Measurements from ENCODE around the gene DNPEP. TPM values are rescaled to one million over a fixed set of nuclear protein-coding genes. Genes with fewer than 3 reads are reported as not detected.

DNPEP gene
- total RNA-seq, 3 donors from 2014 or later (not counting 1 experiment from before 2014, with no cell fraction given), result 97.8 to 112 (median 103) TPM

DNA sequence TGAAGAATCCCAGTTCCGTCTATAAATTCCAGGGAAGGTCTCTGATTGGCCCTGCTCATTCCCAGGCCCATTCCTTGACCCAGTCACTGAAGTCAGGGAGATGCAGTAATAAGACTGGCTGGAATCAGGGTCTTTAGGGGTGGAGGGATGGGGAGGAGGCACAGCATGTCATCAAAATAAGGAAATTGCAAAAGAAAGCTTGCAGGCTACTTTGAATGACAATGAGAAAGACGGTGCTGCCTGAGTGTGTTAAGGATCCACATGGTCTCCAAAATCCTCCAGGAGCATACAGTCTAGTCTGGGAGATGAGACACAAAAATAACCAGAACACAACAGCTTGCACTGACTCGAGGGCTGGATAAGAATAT is 28.5 kb upstream of the DNPEP start:
- WGBS (ENCODE audit: insufficient coverage), result 22% methylated on average over 2 of the region's 3 CpGs
- ATAC-seq (no peak), DNase-seq (no peak)
- Mint-ChIP-seq H3K36me3 (no peaks in the 10 kb centered on the region), H3K9me3 (no peaks in the 10 kb centered on the region), H3K4me1 (peaks cover 0 to 6% of the 10 kb centered on the region in 2 donors), H3K4me3 (no peak overlapping the region), H3K27me3 (ENCODE audit: low read depth in 2 of 2) (peaks cover 27 to 40% of the 10 kb centered on the region in 2 donors), H3K27ac (no peak overlapping the region)
- TF ChIP-seq, protein P1, sequence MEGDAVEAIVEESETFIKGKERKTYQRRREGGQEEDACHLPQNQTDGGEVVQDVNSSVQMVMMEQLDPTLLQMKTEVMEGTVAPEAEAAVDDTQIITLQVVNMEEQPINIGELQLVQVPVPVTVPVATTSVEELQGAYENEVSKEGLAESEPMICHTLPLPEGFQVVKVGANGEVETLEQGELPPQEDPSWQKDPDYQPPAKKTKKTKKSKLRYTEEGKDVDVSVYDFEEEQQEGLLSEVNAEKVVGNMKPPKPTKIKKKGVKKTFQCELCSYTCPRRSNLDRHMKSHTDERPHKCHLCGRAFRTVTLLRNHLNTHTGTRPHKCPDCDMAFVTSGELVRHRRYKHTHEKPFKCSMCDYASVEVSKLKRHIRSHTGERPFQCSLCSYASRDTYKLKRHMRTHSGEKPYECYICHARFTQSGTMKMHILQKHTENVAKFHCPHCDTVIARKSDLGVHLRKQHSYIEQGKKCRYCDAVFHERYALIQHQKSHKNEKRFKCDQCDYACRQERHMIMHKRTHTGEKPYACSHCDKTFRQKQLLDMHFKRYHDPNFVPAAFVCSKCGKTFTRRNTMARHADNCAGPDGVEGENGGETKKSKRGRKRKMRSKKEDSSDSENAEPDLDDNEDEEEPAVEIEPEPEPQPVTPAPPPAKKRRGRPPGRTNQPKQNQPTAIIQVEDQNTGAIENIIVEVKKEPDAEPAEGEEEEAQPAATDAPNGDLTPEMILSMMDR (IDR thresholded peaks at IDR 0.05), result no peak
- Histone ChIP-seq H3K4me3 (ENCODE audit: low read length) (no peak overlapping the region), H3K36me3 (ENCODE audit: control insufficient read depth, insufficient read depth, low read length) (no peaks in the 10 kb centered on the region), H3K9me3 (ENCODE audit: control insufficient read depth, insufficient read depth, low read length) (peaks cover 2% of the 10 kb centered on the region), H3K27me3 (ENCODE audit: control insufficient read depth, insufficient read depth, low read length) (peaks cover 8% of the 10 kb centered on the region), H3K4me1 (ENCODE audit: control insufficient read depth, insufficient read depth, low read length) (no peaks in the 10 kb centered on the region), H3K27ac (ENCODE audit: low read length) (no peak overlapping the region)
- intact Hi-C loops (cut with micrococcal nuclease), result no loop called here

DNA sequence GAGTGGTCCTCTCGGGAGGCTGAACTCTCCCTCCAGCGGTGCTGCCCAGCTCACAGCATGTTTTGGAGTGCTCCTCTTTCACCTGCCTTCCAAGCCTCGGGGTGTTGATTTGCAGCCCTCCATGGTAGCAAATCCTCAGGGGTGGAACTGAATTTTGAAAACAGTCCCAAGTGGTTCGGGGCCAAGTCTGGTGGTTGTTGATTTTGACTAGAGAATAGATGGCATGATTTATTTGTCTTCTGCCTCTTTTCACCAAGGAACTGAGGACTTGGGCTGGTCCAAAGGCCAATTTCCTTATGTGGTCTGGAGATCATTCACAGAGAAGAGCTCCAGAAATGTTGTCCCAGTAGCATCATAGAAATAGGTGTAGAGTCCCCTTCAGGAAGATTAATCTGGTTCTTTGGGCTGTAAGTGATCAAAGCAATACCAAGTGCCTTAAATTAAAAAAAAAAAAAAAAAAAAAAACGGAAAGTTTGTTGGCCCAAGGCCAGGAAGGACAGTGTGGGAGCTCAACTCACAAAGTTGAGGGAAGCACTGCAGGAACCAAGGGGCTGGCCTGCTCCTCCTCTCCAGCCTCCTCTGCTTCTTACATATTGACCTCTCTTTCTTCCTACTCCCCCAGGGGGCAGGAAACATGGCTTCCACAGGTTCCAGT is 28.0 kb upstream of the DNPEP start:
- intact Hi-C loops (cut with micrococcal nuclease), result no loop called here

DNA sequence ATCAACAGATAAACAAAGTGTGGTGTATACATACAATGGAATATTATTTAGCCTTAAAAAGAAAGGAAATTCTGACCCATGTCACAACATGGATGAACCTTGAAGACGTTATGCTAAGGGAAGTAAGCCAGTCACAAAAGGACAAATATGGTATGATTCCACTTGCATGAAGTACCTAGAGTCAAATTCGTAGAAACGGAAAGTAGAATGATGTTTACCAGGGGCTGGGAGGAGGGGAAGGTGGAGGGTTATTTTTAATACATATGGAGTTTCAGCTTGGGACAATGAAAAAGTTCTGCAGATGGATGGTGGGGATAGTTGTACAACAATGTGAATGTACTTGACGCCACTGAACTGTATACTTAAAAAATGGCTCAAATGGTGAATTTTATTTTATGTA is 27.1 kb upstream of the DNPEP start:
- peaks cover 8% of the 10 kb centered on the region for H3K27me3 ChIP-seq (ENCODE audit: control insufficient read depth, insufficient read depth, low read length)
- intact Hi-C loops (cut with micrococcal nuclease), result no loop called here
- H3K27ac ChIP-seq (ENCODE audit: low read length), result no peak overlapping the region
- ATAC-seq (no peak), DNase-seq (no peak)
- WGBS (ENCODE audit: insufficient coverage), result 84% methylated on average over 4 of the region's 4 CpGs
- peaks cover 20 to 27% of the 10 kb centered on the region in 2 donors for H3K27me3 Mint-ChIP-seq (ENCODE audit: low read depth in 2 of 2)
- TF ChIP-seq, protein P1 (IDR thresholded peaks at IDR 0.05), result no peak
- H3K4me1 Mint-ChIP-seq, result peaks cover 0 to 3% of the 10 kb centered on the region in 2 donors
- H3K4me1 ChIP-seq (ENCODE audit: control insufficient read depth, insufficient read depth, low read length), result no peaks in the 10 kb centered on the region
- H3K27ac Mint-ChIP-seq, result no peak overlapping the region
- H3K36me3 ChIP-seq (ENCODE audit: control insufficient read depth, insufficient read depth, low read length), result no peaks in the 10 kb centered on the region
- H3K4me3 Mint-ChIP-seq, result no peak overlapping the region
- no peaks in the 10 kb centered on the region for H3K36me3 Mint-ChIP-seq
- H3K9me3 ChIP-seq (ENCODE audit: control insufficient read depth, insufficient read depth, low read length), result peaks cover 2% of the 10 kb centered on the region
- H3K9me3 Mint-ChIP-seq, result no peaks in the 10 kb centered on the region
- H3K4me3 ChIP-seq (ENCODE audit: low read length), result no peak overlapping the region

More for the DNA sequence above, 28.0 kb upstream of the DNPEP start:
- 70% methylated on average over 5 of the region's 5 CpGs for WGBS (ENCODE audit: insufficient coverage)
- no peak for DNase-seq
- TF ChIP-seq, protein P1 (IDR thresholded peaks at IDR 0.05), result no peak
- H3K36me3 ChIP-seq (ENCODE audit: control insufficient read depth, insufficient read depth, low read length), result no peaks in the 10 kb centered on the region
- no peak overlapping the region for H3K27ac ChIP-seq (ENCODE audit: low read length)
- no peak overlapping the region for H3K27ac Mint-ChIP-seq
- H3K4me3 Mint-ChIP-seq, result no peak overlapping the region
- peaks cover 24 to 35% of the 10 kb centered on the region in 2 donors for H3K27me3 Mint-ChIP-seq (ENCODE audit: low read depth in 2 of 2)
- no peak for ATAC-seq
- peaks cover 2% of the 10 kb centered on the region for H3K9me3 ChIP-seq (ENCODE audit: control insufficient read depth, insufficient read depth, low read length)
- H3K4me3 ChIP-seq (ENCODE audit: low read length), result no peak overlapping the region
- no peaks in the 10 kb centered on the region for H3K36me3 Mint-ChIP-seq
- peaks cover 8% of the 10 kb centered on the region for H3K27me3 ChIP-seq (ENCODE audit: control insufficient read depth, insufficient read depth, low read length)
- no peaks in the 10 kb centered on the region for H3K4me1 ChIP-seq (ENCODE audit: control insufficient read depth, insufficient read depth, low read length)
- H3K4me1 Mint-ChIP-seq, result peaks cover 0 to 6% of the 10 kb centered on the region in 2 donors
- no peaks in the 10 kb centered on the region for H3K9me3 Mint-ChIP-seq

DNA sequence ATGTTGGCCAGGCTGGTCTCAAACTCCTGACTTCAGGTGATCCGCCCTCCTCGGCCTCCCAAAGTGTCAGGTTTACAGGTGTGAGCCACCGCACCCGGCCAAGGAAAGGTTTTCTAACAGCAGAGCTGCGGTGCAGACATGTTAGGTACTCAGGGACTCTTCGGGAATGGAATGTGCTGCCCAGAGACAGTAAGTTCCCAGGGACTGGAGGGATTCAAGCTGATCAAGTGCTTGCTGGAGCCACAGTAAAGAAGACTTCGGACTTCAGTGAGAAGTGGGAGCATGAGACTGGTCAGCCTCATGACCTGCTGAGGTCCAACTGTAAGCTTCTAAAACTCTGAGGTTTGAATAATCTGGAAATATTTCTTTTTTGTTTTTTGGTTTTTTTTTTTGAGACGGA is 22.7 kb upstream of the DNPEP start:
- Histone ChIP-seq H3K4me1 (ENCODE audit: control insufficient read depth, insufficient read depth, low read length) (no peaks in the 10 kb centered on the region), H3K27ac (ENCODE audit: low read length) (no peak overlapping the region), H3K4me3 (ENCODE audit: low read length) (no peak overlapping the region), H3K9me3 (ENCODE audit: control insufficient read depth, insufficient read depth, low read length) (peaks cover 2% of the 10 kb centered on the region), H3K36me3 (ENCODE audit: control insufficient read depth, insufficient read depth, low read length) (no peaks in the 10 kb centered on the region), H3K27me3 (ENCODE audit: control insufficient read depth, insufficient read depth, low read length) (peaks cover 3% of the 10 kb centered on the region)
- intact Hi-C loops (cut with micrococcal nuclease), result no loop called here
- no peaks in the 10 kb centered on the region for H3K9me3 Mint-ChIP-seq
- H3K4me3 Mint-ChIP-seq, result no peak overlapping the region
- 91% methylated on average over 8 of the region's 8 CpGs for WGBS (ENCODE audit: insufficient coverage)
- H3K27me3 Mint-ChIP-seq (ENCODE audit: low read depth in 2 of 2), result peaks cover 15 to 17% of the 10 kb centered on the region in 2 donors
- H3K4me1 Mint-ChIP-seq, result no peaks in the 10 kb centered on the region
- ATAC-seq (no peak), DNase-seq (no peak)
- no peak overlapping the region for H3K27ac Mint-ChIP-seq
- no peaks in the 10 kb centered on the region for H3K36me3 Mint-ChIP-seq
- TF ChIP-seq, protein P1 (IDR thresholded peaks at IDR 0.05), result no peak

All from natural killer cell (primary cell).